Suppressor macrophage (primary cell): ENCODE measurements around the gene PTPRT.

Experiments
- DNase-seq, 4 experiments: peaks; one replicate each; pipeline ENCODE4 v3.0.0-alpha.2; 2020 to 2022

PTPRT gene

GRCh38 chr20:42098418-42098817 is 1091.3 kb downstream of the PTPRT start:
- no peak for DNase-seq

- no peak for DNase-seq
Measured at GRCh38 chr20:42097741-42098140, 1092.0 kb downstream of the PTPRT start.

GRCh38 chr20:42095221-42095620 is 1094.5 kb downstream of the PTPRT start:
- no peak for DNase-seq

GRCh38 chr20:42093542-42094440 is 1095.9 kb downstream of the PTPRT start:
- DNase-seq = no peak

GRCh38 chr20:42093041-42093440 is 1096.7 kb downstream of the PTPRT start:
- no peak for DNase-seq

GRCh38 chr20:42085366-42085765 is 1104.3 kb downstream of the PTPRT start:
- no peak for DNase-seq

- no peak for DNase-seq
Measured at GRCh38 chr20:42083280-42083679, 1106.4 kb downstream of the PTPRT start.

- DNase-seq = no peak
Measured at GRCh38 chr20:42082611-42083010, 1107.1 kb downstream of the PTPRT start.

GRCh38 chr20:42080956-42081355 is 1108.8 kb downstream of the PTPRT start:
- DNase-seq = no peak

- DNase-seq = no peak
Measured at GRCh38 chr20:42074944-42075343, 1114.8 kb downstream of the PTPRT start.

GRCh38 chr20:42067596-42067995 is 1122.1 kb downstream of the PTPRT start:
- no peak for DNase-seq

GRCh38 chr20:42067174-42067573 is 1122.5 kb downstream of the PTPRT start:
- DNase-seq = no peak

- no peak for DNase-seq
Measured at GRCh38 chr20:42063141-42063540, 1126.6 kb downstream of the PTPRT start.

- DNase-seq = no peak
Measured at GRCh38 chr20:42053350-42053749, 1136.4 kb downstream of the PTPRT start.

- no peak for DNase-seq
Measured at GRCh38 chr20:42051921-42052320, 1137.8 kb downstream of the PTPRT start.

GRCh38 chr20:42046371-42047085 is 1143.2 kb downstream of the PTPRT start:
- DNase-seq = no peak

- DNase-seq = no peak
Measured at GRCh38 chr20:42043921-42044320, 1145.8 kb downstream of the PTPRT start.

GRCh38 chr20:42041000-42041565 is 1148.6 kb downstream of the PTPRT start:
- DNase-seq = no peak

- peak in 1 of 4 experiments; percentile 2 for DNase-seq
Measured at GRCh38 chr20:42027746-42028268, 1161.9 kb downstream of the PTPRT start.

- DNase-seq = no peak
Measured at GRCh38 chr20:42026599-42026998, 1163.1 kb downstream of the PTPRT start.

GRCh38 chr20:42024653-42025052 is 1165.1 kb downstream of the PTPRT start:
- peak in 2 of 4 experiments; percentile 3 to 5 for DNase-seq
